WERI-Rb-1 (cell line): ENCODE results near the gene DMD.

Experiments
- DNase-seq: peaks from one replicate; pipeline ENCODE4 v3.0.0-alpha.2; 2020
- H3K27ac ChIP-seq: fragments of 250-450 bp; sonication (Bioruptor Pico); 2 replicates; pipeline ENCODE4 v1.5.1; 2020; ENCODE audit warnings: mild to moderate bottlenecking, moderate library complexity
- H3K27me3 ChIP-seq: fragments of 250-450 bp; sonication (Bioruptor Pico); 2 replicates; pipeline ENCODE4 v1.5.1; 2021; ENCODE audit warnings: mild to moderate bottlenecking, low read depth, moderate library complexity; ENCODE audit not compliant: insufficient read depth, severe bottlenecking
- H3K36me3 ChIP-seq: fragments of 250-450 bp; sonication (Bioruptor Pico); 2 replicates; pipeline ENCODE4 v1.5.1; 2020; ENCODE audit warnings: mild to moderate bottlenecking, moderate library complexity
- H3K4me3 ChIP-seq: 2 replicates; pipeline ENCODE4 v1.5.1; 2011; ENCODE audit warnings: low read depth, mild to moderate bottlenecking, control low read depth, low read length
- H3K9me3 ChIP-seq: fragments of 250-450 bp; sonication (Bioruptor Pico); 2 replicates; pipeline ENCODE4 v1.5.1; 2021; ENCODE audit warnings: mild to moderate bottlenecking, moderate library complexity; ENCODE audit not compliant: severe bottlenecking
- CTCF ChIP-seq: IDR thresholded peaks from 2 replicates; pipeline ENCODE4 v1.5.1; 2011; ENCODE audit warnings: low read depth, mild to moderate bottlenecking, control low read depth, inconsistent platforms, low read length

DMD gene

GRCh38 chrX:31350808-31351074 is 1860.6 kb downstream of the DMD start:
- no peaks in the 10 kb centered on the region for H3K27me3 ChIP-seq
- no peak overlapping the region for H3K27ac ChIP-seq
- no peaks in the 10 kb centered on the region for H3K9me3 ChIP-seq
- no peak for TF ChIP-seq CTCF
- no peaks in the 10 kb centered on the region for H3K36me3 ChIP-seq
- DNase-seq = no peak
- H3K4me3 ChIP-seq = no peak overlapping the region

- TF ChIP-seq CTCF = no peak
- Histone ChIP-seq H3K9me3 (no peaks in the 10 kb centered on the region), H3K36me3 (no peaks in the 10 kb centered on the region), H3K4me3 (no peak overlapping the region), H3K27me3 (no peaks in the 10 kb centered on the region), H3K27ac (no peak overlapping the region)
- DNase-seq = no peak
Measured at GRCh38 chrX:31349515-31349914, 1861.8 kb downstream of the DMD start.

DNA sequence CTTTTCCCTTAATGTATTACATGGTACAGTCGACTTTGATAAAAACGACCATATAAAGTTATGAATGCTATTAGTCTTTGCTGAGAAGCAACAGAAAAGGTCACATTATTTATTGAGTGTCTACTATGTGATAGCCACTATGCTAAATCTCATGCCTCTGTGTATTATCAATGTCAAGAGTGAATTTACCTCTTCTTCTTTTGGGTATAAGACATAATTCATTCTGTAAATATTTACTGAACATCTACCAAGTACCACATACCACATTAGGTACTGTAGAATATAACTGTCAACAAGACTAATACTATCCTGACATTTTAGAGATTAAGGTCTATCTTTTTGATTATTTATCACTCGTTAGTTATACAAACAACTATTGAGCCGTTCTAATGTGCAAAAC is 1870.8 kb downstream of the DMD start:
- Histone ChIP-seq H3K27me3 (no peaks in the 10 kb centered on the region), H3K27ac (no peak overlapping the region), H3K36me3 (no peaks in the 10 kb centered on the region), H3K9me3 (no peaks in the 10 kb centered on the region), H3K4me3 (no peak overlapping the region)
- no peak for TF ChIP-seq CTCF
- no peak for DNase-seq

DNA sequence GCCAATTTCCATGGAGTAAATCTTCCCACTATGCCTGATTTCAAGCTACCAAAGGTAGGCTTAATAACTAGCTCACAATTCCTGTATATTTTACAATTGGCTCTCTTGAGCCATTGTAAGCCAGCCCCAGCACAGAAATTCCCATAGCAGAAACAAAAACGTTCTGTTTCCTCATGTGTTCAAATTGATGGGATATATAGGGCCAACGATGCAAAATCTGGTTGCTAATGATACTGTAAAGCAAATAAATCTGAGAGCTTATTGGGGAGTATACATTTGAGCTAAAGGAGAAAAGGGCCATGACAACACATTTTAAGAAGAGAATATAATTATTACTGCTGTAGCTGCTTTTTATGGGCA is 1872.4 kb downstream of the DMD start:
- no peak for DNase-seq
- Histone ChIP-seq H3K4me3 (no peak overlapping the region), H3K36me3 (no peaks in the 10 kb centered on the region), H3K27ac (no peak overlapping the region), H3K9me3 (no peaks in the 10 kb centered on the region), H3K27me3 (no peaks in the 10 kb centered on the region)
- no peak for TF ChIP-seq CTCF

- H3K4me3 ChIP-seq = no peak overlapping the region
- H3K9me3 ChIP-seq = no peaks in the 10 kb centered on the region
- H3K27ac ChIP-seq = no peak overlapping the region
- H3K27me3 ChIP-seq = no peaks in the 10 kb centered on the region
- no peaks in the 10 kb centered on the region for H3K36me3 ChIP-seq
- no peak for DNase-seq
- TF ChIP-seq CTCF = no peak
Measured at GRCh38 chrX:31337332-31337731, 1874.0 kb downstream of the DMD start.

DNA sequence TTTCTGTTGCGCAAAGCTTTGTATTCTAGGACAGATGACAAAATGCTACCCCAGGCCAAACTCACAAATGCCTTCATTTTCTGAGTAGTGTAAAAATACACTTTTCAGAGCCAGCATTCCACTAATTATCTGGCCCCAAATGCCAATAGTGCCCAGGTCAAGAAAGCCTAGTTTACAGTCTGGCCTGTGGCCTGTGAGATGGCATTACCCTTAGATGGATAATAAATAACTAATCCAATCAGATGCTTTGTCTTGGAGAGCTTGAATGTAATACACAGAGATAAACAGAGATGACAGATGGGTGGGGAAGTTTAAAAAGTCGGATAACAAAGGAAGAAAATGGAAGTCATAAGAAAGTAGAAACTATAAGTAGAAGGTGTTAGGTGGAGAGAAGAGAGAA is 1874.9 kb downstream of the DMD start:
- DNase-seq = no peak
- Histone ChIP-seq H3K27me3 (no peaks in the 10 kb centered on the region), H3K36me3 (no peaks in the 10 kb centered on the region), H3K27ac (no peak overlapping the region), H3K4me3 (no peak overlapping the region), H3K9me3 (no peaks in the 10 kb centered on the region)
- TF ChIP-seq CTCF = no peak
